Hepatocyte (in vitro differentiated cells): ENCODE data around the gene MXD3.

Experiments used
- EZH2phosphoT487 ChIP-seq: fragments of 200-600 bp; sonication (generic); IDR thresholded peaks from one replicate; pipeline ENCODE4 v1.6.1; 2018; ENCODE audit warnings: antibody characterized with exemption, mild to moderate bottlenecking, low read depth, moderate library complexity; ENCODE audit not compliant: unreplicated experiment, severe bottlenecking
- TF ChIP-seq, protein P1 (sequence below): fragments of 200-600 bp; sonication (generic); IDR thresholded peaks from 2 replicates; pipeline ENCODE4 v1.5.1; 2016; ENCODE audit warnings: antibody characterized with exemption, mild to moderate bottlenecking; ENCODE audit not compliant: poor library complexity

DNA sequence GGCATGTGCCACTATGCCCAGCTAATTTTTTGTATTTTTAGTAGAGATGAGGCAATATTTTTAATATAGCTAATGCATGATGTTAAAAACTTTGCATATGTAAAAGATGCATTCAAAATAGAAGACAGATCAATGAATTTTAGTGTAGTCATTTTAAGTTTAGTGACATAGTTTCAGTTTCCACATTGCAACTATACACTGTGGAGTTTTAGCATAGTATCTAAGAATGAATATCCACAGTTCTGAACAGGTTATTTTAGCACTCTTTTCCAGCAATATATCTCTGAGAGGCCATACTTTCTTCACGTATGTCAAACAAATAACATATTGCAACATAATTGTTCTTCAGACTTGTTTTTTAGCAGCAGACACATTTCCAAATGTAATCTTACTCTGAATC lies 47.5 kb downstream of the MXD3 start:
- TF ChIP-seq, protein P1, sequence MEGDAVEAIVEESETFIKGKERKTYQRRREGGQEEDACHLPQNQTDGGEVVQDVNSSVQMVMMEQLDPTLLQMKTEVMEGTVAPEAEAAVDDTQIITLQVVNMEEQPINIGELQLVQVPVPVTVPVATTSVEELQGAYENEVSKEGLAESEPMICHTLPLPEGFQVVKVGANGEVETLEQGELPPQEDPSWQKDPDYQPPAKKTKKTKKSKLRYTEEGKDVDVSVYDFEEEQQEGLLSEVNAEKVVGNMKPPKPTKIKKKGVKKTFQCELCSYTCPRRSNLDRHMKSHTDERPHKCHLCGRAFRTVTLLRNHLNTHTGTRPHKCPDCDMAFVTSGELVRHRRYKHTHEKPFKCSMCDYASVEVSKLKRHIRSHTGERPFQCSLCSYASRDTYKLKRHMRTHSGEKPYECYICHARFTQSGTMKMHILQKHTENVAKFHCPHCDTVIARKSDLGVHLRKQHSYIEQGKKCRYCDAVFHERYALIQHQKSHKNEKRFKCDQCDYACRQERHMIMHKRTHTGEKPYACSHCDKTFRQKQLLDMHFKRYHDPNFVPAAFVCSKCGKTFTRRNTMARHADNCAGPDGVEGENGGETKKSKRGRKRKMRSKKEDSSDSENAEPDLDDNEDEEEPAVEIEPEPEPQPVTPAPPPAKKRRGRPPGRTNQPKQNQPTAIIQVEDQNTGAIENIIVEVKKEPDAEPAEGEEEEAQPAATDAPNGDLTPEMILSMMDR = no peak
- no peak for TF ChIP-seq EZH2phosphoT487
